HEK293 (cell line): Measurements from ENCODE around the gene SMAD7.
A peak's percentile ranks its signal among the peaks of the same experiment; 100 is the strongest.

Experiments
- CTCF ChIA-PET: fragments of 350-600 bp; formaldehyde crosslinking; extraction: SDS; loops from one replicate; lab custom pipeline; 2021; ENCODE audit warnings: antibody characterized with exemption; lab: Yijun Ruan, JAX
- POLR2A ChIA-PET: fragments of 300-600 bp; formaldehyde crosslinking; extraction: SDS; loops from one replicate; lab custom pipeline; 2020; ENCODE audit warnings: antibody characterized with exemption, inconsistent platforms; lab: Yijun Ruan, JAX
- H3K27ac ChIP-seq: fragments of 200-500 bp; sonication (Bioruptor generic); 2 replicates; pipeline ENCODE4 v1.5.1; 2014; ENCODE audit warnings: low read depth, low read length, control low read depth, inconsistent platforms; ENCODE audit errors: extremely low read depth
- H3K36me3 ChIP-seq, 2 experiments: fragments of 200-500 bp in 1 of 2; sonication (Bioruptor generic) in 1 of 2; 1 replicate in 1 of 2; 2 replicates in 1 of 2; pipeline ENCODE4 v1.5.1; 2014 to 2017; ENCODE audit warnings: inconsistent platforms in 2 of 2, low read length in 2 of 2; ENCODE audit not compliant: control insufficient read depth in 2 of 2, insufficient read depth in 1 of 2
- H3K4me1 ChIP-seq: fragments of 200-500 bp; sonication (Bioruptor generic); 2 replicates; pipeline ENCODE4 v1.5.1; 2014; ENCODE audit warnings: mild to moderate bottlenecking, low read length, inconsistent platforms; ENCODE audit not compliant: control insufficient read depth, insufficient read depth
- H3K4me3 ChIP-seq: 2 replicates; pipeline ENCODE4 v1.5.1; 2011; ENCODE audit warnings: low read depth, mild to moderate bottlenecking, control low read depth, low read length, moderate library complexity
- H3K9me3 ChIP-seq: fragments of 200-500 bp; sonication (Bioruptor generic); 2 replicates; pipeline ENCODE4 v1.5.1; 2014; ENCODE audit warnings: low read depth, low read length, inconsistent platforms; ENCODE audit not compliant: control insufficient read depth, insufficient read depth
- EGR2 ChIP-seq: fragments of 450-650 bp; formaldehyde crosslinking; IDR thresholded peaks from 2 replicates; pipeline ENCODE4 v1.5.1; 2016; ENCODE audit warnings: low read depth, missing biosample characterization, missing genetic modification characterization
- GLIS2 ChIP-seq: fragments of 450-650 bp; formaldehyde crosslinking; IDR thresholded peaks from 2 replicates; pipeline ENCODE4 v1.5.1; 2016; ENCODE audit warnings: missing biosample characterization, missing genetic modification characterization
- KLF1 ChIP-seq: fragments of 450-650 bp; formaldehyde crosslinking; IDR thresholded peaks from 2 replicates; pipeline ENCODE4 v1.5.1; 2016; ENCODE audit warnings: missing biosample characterization, missing genetic modification characterization
- ZBTB1 ChIP-seq: fragments of 450-650 bp; formaldehyde crosslinking; IDR thresholded peaks from 2 replicates; pipeline ENCODE4 v1.5.1; 2016; ENCODE audit warnings: missing biosample characterization, missing genetic modification characterization
- ZBTB20 ChIP-seq: fragments of 450-650 bp; formaldehyde crosslinking; IDR thresholded peaks from 2 replicates; pipeline ENCODE4 v1.5.1; 2016; ENCODE audit warnings: missing biosample characterization, missing genetic modification characterization
- ZBTB48 ChIP-seq: fragments of 450-650 bp; formaldehyde crosslinking; IDR thresholded peaks from 2 replicates; pipeline ENCODE4 v1.5.1; 2016; ENCODE audit warnings: missing biosample characterization, missing genetic modification characterization
- ZFP37 ChIP-seq: fragments of 450-650 bp; formaldehyde crosslinking; IDR thresholded peaks from 2 replicates; pipeline ENCODE4 v1.5.1; 2016; ENCODE audit warnings: missing biosample characterization, missing genetic modification characterization
- ZNF133 ChIP-seq: fragments of 450-650 bp; formaldehyde crosslinking; IDR thresholded peaks from 2 replicates; pipeline ENCODE4 v1.5.1; 2016; ENCODE audit warnings: missing biosample characterization, missing genetic modification characterization
- ZNF514 ChIP-seq: fragments of 450-650 bp; formaldehyde crosslinking; IDR thresholded peaks from 2 replicates; pipeline ENCODE4 v1.5.1; 2016; ENCODE audit warnings: missing biosample characterization, missing genetic modification characterization
- ZNF561 ChIP-seq: fragments of 450-650 bp; IDR thresholded peaks from 2 replicates; pipeline ENCODE4 v1.5.1; 2018; ENCODE audit warnings: missing biosample characterization, missing genetic modification characterization, borderline replicate concordance
- ZNF664 ChIP-seq: fragments of 450-650 bp; formaldehyde crosslinking; IDR thresholded peaks from 2 replicates; pipeline ENCODE4 v1.5.1; 2016; ENCODE audit warnings: missing biosample characterization, missing genetic modification characterization
- ZNF777 ChIP-seq: fragments of 450-650 bp; formaldehyde crosslinking; IDR thresholded peaks from 2 replicates; pipeline ENCODE4 v1.5.1; 2017; ENCODE audit warnings: missing biosample characterization, missing genetic modification characterization, borderline replicate concordance
- ZNF843 ChIP-seq: fragments of 450-650 bp; formaldehyde crosslinking; IDR thresholded peaks from 2 replicates; pipeline ENCODE4 v1.5.1; 2016; ENCODE audit warnings: missing biosample characterization, missing genetic modification characterization
- TF ChIP-seq, protein P1 (sequence below): fragments of 450-650 bp; formaldehyde crosslinking; IDR thresholded peaks from 2 replicates; pipeline ENCODE4 v1.5.1; 2016; ENCODE audit warnings: missing biosample characterization, missing genetic modification characterization
- TF ChIP-seq, protein P2 (sequence below): sonication (generic); formaldehyde crosslinking; IDR thresholded peaks from 2 replicates; pipeline ENCODE4 v1.8.1; 2022; ENCODE audit warnings: mild to moderate bottlenecking, moderate library complexity, missing genetic modification reagents
- TF ChIP-seq, protein P3 (sequence below): fragments of 450-650 bp; formaldehyde crosslinking; IDR thresholded peaks from 2 replicates; pipeline ENCODE4 v1.5.1; 2016; ENCODE audit warnings: missing biosample characterization, missing genetic modification characterization

Gene SMAD7

GRCh38 chr18:48889115-48889941, 61.4 kb downstream of the SMAD7 start:
- ChIA-PET CTCF (no interaction called here), POLR2A (no interaction called here)
- Histone ChIP-seq H3K9me3 (no peaks in the 10 kb centered on the region), H3K36me3 (no peaks in the 10 kb centered on the region), H3K27ac (no peak overlapping the region), H3K4me3 (no peak overlapping the region), H3K4me1 (no peaks in the 10 kb centered on the region)
- 0 out of 2 replicates have a peak, but pooled peaks have one; percentile 38 for TF ChIP-seq GLIS2 (tag by site-specific recombination)
- no peak for TF ChIP-seq ZNF133
- TF ChIP-seq KLF1 (tag by site-specific recombination): peak; percentile 78
- TF ChIP-seq ZFP37 (tag by site-specific recombination): no peak
- TF ChIP-seq, protein P1, sequence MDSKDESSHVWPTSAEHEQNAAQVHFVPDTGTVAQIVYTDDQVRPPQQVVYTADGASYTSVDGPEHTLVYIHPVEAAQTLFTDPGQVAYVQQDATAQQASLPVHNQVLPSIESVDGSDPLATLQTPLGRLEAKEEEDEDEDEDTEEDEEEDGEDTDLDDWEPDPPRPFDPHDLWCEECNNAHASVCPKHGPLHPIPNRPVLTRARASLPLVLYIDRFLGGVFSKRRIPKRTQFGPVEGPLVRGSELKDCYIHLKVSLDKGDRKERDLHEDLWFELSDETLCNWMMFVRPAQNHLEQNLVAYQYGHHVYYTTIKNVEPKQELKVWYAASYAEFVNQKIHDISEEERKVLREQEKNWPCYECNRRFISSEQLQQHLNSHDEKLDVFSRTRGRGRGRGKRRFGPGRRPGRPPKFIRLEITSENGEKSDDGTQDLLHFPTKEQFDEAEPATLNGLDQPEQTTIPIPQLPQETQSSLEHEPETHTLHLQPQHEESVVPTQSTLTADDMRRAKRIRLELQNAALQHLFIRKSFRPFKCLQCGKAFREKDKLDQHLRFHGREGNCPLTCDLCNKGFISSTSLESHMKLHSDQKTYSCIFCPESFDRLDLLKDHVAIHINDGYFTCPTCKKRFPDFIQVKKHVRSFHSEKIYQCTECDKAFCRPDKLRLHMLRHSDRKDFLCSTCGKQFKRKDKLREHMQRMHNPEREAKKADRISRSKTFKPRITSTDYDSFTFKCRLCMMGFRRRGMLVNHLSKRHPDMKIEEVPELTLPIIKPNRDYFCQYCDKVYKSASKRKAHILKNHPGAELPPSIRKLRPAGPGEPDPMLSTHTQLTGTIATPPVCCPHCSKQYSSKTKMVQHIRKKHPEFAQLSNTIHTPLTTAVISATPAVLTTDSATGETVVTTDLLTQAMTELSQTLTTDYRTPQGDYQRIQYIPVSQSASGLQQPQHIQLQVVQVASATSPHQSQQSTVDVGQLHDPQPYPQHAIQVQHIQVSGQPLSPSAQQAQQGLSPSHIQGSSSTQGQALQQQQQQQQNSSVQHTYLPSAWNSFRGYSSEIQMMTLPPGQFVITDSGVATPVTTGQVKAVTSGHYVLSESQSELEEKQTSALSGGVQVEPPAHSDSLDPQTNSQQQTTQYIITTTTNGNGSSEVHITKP (tag by site-specific recombination): no peak
- TF ChIP-seq, protein P2, sequence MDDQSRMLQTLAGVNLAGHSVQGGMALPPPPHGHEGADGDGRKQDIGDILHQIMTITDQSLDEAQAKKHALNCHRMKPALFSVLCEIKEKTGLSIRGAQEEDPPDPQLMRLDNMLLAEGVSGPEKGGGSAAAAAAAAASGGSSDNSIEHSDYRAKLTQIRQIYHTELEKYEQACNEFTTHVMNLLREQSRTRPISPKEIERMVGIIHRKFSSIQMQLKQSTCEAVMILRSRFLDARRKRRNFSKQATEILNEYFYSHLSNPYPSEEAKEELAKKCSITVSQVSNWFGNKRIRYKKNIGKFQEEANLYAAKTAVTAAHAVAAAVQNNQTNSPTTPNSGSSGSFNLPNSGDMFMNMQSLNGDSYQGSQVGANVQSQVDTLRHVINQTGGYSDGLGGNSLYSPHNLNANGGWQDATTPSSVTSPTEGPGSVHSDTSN: no peak
- 0 out of 2 replicates have a peak, but pooled peaks have one; percentile 21 for TF ChIP-seq EGR2
- no peak for TF ChIP-seq ZNF664 (tag by site-specific recombination)

DNA sequence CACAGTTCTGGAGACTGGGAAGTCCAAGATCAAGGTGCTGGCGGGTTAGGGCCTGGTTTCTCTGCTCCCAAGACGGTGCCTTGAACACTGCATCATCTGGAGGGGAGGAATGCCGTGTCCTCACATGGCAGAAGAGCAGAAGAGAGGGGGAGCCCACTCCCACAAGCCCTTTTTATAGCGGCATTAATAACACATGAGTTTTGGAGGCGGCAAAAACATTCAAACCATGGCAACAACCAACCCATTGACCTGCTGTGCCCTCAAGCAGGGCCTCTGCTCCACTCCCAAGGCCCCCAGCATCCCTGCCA, 62.0 kb downstream of the SMAD7 start:
- Histone ChIP-seq H3K9me3 (no peaks in the 10 kb centered on the region), H3K36me3 (no peaks in the 10 kb centered on the region), H3K27ac (no peak overlapping the region), H3K4me1 (no peaks in the 10 kb centered on the region), H3K4me3 (no peak overlapping the region)
- ChIA-PET POLR2A (no interaction called here), CTCF (no interaction called here)
- no peak for TF ChIP-seq ZNF514
- no peak for TF ChIP-seq ZNF843
- TF ChIP-seq ZBTB20: no peak
- TF ChIP-seq ZBTB1 (tag by site-specific recombination): no peak

DNA sequence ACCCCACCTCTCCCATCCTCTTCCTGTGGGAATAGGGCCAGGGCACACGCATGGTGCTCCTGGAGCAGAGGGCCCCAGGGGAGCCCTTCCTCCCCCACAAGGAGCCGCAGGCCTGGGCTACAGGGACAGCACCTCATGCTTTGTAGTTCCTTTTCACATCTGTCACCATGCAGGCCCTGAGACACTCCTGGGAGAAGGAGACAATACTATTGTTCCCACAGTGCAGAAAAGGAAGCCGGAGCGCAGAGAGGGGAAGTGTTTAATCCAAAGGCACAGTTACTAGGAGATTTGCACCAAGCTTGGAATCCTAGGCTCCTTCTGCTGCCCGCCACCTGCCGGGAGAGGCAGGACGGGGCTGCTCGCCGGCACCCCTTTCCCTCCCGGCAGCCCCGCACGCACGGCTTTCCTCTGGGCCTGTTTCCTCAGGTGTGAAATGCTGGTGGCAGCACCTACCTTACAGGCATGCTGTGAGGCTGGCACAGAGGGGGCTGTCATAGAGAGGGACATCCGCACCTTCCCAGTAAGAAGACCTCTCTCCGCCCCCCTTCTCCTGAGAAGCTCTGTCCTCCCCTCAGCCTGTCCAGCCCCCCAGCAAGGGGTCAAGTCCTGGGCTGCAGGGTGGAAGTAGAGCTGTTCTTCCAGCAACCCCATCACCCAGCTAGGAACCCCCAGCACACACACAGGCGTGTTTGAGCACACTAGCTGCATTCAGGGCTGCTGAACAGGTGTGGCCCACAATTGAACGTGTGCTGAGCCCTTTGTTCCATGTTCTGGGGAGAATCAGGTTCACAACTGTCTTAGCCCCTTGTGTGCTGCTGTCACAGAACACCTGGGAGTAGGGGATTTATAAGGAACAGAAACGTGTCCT, 62.6 kb downstream of the SMAD7 start:
- TF ChIP-seq ZNF561: no peak
- TF ChIP-seq, protein P3, sequence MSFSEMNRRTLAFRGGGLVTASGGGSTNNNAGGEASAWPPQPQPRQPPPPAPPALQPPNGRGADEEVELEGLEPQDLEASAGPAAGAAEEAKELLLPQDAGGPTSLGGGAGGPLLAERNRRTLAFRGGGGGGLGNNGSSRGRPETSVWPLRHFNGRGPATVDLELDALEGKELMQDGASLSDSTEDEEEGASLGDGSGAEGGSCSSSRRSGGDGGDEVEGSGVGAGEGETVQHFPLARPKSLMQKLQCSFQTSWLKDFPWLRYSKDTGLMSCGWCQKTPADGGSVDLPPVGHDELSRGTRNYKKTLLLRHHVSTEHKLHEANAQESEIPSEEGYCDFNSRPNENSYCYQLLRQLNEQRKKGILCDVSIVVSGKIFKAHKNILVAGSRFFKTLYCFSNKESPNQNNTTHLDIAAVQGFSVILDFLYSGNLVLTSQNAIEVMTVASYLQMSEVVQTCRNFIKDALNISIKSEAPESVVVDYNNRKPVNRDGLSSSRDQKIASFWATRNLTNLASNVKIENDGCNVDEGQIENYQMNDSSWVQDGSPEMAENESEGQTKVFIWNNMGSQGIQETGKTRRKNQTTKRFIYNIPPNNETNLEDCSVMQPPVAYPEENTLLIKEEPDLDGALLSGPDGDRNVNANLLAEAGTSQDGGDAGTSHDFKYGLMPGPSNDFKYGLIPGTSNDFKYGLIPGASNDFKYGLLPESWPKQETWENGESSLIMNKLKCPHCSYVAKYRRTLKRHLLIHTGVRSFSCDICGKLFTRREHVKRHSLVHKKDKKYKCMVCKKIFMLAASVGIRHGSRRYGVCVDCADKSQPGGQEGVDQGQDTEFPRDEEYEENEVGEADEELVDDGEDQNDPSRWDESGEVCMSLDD: no peak
- TF ChIP-seq ZBTB48 (tag by site-specific recombination): no peak
- no peak for TF ChIP-seq ZNF777 (tag by site-specific recombination)
- Histone ChIP-seq H3K4me1 (no peaks in the 10 kb centered on the region), H3K4me3 (no peak overlapping the region), H3K9me3 (no peaks in the 10 kb centered on the region), H3K27ac (no peak overlapping the region), H3K36me3 (no peaks in the 10 kb centered on the region)
- ChIA-PET CTCF (interaction anchor here (0.6 kb wide), 1 partner anchor 411 kb away, joined by 3 read pairs; no protein-coding TSS in a partner anchor), POLR2A (no interaction called here)
